PC-3 (cell line): ENCODE measurements around the gene ARPC5. TPM values are rescaled to one million over a fixed set of nuclear protein-coding genes. Genes with fewer than 3 reads are reported as not detected.

ENCODE experiments used
- ATAC-seq: fragments of 200-7000 bp; cut with Tn5 transposase; 2 replicates; pipeline ENCODE4 v1.9.1; 2020; ENCODE audit warnings: mild to moderate bottlenecking, moderate library complexity
- BruUV-seq: library from RNA; stranded (reverse); fragments of 400-500 nt; replicated peaks from 2 replicates; lab custom pipeline; 2021; lab: Mats Ljungman, UMichigan
- CTCF ChIA-PET: fragments of 300-600 bp; sonication (Branson Sonifier 250); formaldehyde crosslinking; loops from one replicate; lab custom pipeline; 2022; ENCODE audit warnings: antibody characterized with exemption; lab: Charles Lee
- POLR2A ChIA-PET: fragments of 300-600 bp; sonication (Branson Sonifier 250); formaldehyde crosslinking; loops from one replicate; lab custom pipeline; 2022; ENCODE audit warnings: antibody characterized with exemption; ENCODE audit not compliant: unreplicated experiment; lab: Charles Lee
- DNase-seq: peaks from one replicate; pipeline ENCODE4 v3.0.0-alpha.2; 2015
- H2AFZ ChIP-seq: fragments of 300-600 bp; sonication (generic); 2 replicates; pipeline ENCODE4 v1.6.0; 2016; ENCODE audit warnings: antibody characterized with exemption, low read length
- H3F3A ChIP-seq: fragments of 300-600 bp; sonication (generic); one replicate; pipeline ENCODE4 v1.6.0; 2017; ENCODE audit warnings: antibody characterized with exemption, low read length, control low read depth, mild to moderate bottlenecking; ENCODE audit not compliant: unreplicated experiment
- H3K27ac ChIP-seq: fragments of 300-600 bp; sonication (generic); 2 replicates; pipeline ENCODE4 v1.5.1; 2016; ENCODE audit warnings: mild to moderate bottlenecking, low read length
- H3K27me3 ChIP-seq: fragments of 300-600 bp; sonication (generic); 2 replicates; pipeline ENCODE4 v1.6.1; 2016; ENCODE audit warnings: low read length, mixed read lengths
- H3K36me3 ChIP-seq: fragments of 300-600 bp; sonication (generic); 2 replicates; pipeline ENCODE4 v1.6.1; 2016; ENCODE audit warnings: low read depth, mixed run types, low read length, mixed read lengths
- H3K4me1 ChIP-seq: fragments of 300-600 bp; sonication (generic); 2 replicates; pipeline ENCODE4 v1.5.1; 2016; ENCODE audit warnings: low read length; ENCODE audit not compliant: insufficient read depth
- H3K4me2 ChIP-seq: fragments of 300-600 bp; sonication (generic); 2 replicates; pipeline ENCODE4 v1.6.0; 2016; ENCODE audit warnings: low read length
- H3K4me3 ChIP-seq: fragments of 300-600 bp; sonication (generic); 2 replicates; pipeline ENCODE4 v1.5.1; 2016; ENCODE audit warnings: mild to moderate bottlenecking, low read length, mixed read lengths
- H3K79me2 ChIP-seq: fragments of 300-600 bp; sonication (generic); 2 replicates; pipeline ENCODE4 v1.6.1; 2017; ENCODE audit warnings: low read length, mixed read lengths
- H3K9ac ChIP-seq: fragments of 300-600 bp; sonication (generic); 2 replicates; pipeline ENCODE4 v1.6.0; 2016; ENCODE audit warnings: mild to moderate bottlenecking, low read length
- H3K9me2 ChIP-seq: fragments of 300-600 bp; sonication (generic); replicated peaks from 2 replicates; pipeline ENCODE4 v1.6.1; 2016; ENCODE audit warnings: mixed run types, low read length, mixed read lengths
- H3K9me3 ChIP-seq: fragments of 300-600 bp; sonication (generic); 2 replicates; pipeline ENCODE4 v1.6.1; 2016; ENCODE audit warnings: low read length, mixed read lengths
- H4K20me1 ChIP-seq: fragments of 300-600 bp; sonication (generic); 2 replicates; pipeline ENCODE4 v1.6.1; 2016; ENCODE audit warnings: low read length, mixed read lengths
- CTCF ChIP-seq: fragments of 300-600 bp; sonication (generic); conservative IDR thresholded peaks from 2 replicates; pipeline ENCODE4 v1.5.1; 2017; ENCODE audit warnings: antibody characterized with exemption, low read depth, mild to moderate bottlenecking, low read length
- EZH2 ChIP-seq: fragments of 300-600 bp; sonication (generic); IDR thresholded peaks from one replicate; pipeline ENCODE4 v1.6.1; 2017; ENCODE audit warnings: antibody characterized with exemption, mild to moderate bottlenecking, low read length; ENCODE audit not compliant: unreplicated experiment
- EZH2phosphoT487 ChIP-seq: fragments of 300-600 bp; sonication (generic); IDR thresholded peaks from 2 replicates; pipeline ENCODE4 v1.6.1; 2018; ENCODE audit warnings: mild to moderate bottlenecking, antibody characterized with exemption, low read length, borderline replicate concordance
- intact Hi-C: fragments of 100-400 bp; cut with micrococcal nuclease; formaldehyde crosslinking; loops from 2 replicates; pipeline ENCODE4 v1.9.0; 2023
- total RNA-seq: library from RNA; depleted of rRNA; stranded (reverse); fragments of >200 nt; gene quantifications from 2 replicates; pipeline ENCODE4 v1.2.3, GENCODE V29; 2014

Gene ARPC5
- total RNA-seq, 1 experiment from 2014 or later: 76.1 TPM

DNA sequence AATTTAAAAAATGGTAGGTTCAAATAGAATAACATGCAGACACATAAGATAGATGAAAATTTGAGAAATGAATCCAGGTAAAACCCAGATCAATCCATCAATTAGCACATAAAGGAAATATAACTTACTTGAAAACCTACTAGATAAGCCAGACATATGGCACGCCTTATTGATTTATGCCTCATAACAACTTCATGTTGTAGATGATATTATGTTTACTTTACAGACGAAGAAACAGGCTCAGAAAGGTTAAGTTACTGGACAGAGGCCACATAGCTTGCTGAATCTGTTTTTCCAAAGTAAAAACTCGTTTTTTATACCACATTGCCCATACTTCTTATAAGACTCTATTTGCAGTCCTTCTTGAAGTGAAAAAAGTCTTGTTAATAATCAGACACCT lies 23.2 kb downstream of the ARPC5 start:
- H2AFZ ChIP-seq: no peak overlapping the region
- peak overlapping the region; percentile 84 for H3K27ac ChIP-seq
- peak overlapping the region; percentile 41; the same call in 1 of the 2 replicates for H3K4me3 ChIP-seq
- H3K4me2 ChIP-seq: peak overlapping the region; percentile 58
- no peaks in the 10 kb centered on the region for H3F3A ChIP-seq
- peaks cover 26% of the 10 kb centered on the region for H3K79me2 ChIP-seq
- TF ChIP-seq EZH2: no peak
- no peak for TF ChIP-seq CTCF
- TF ChIP-seq EZH2phosphoT487: no peak
- peak overlapping the region; percentile 61 for H3K9ac ChIP-seq
- no peaks in the 10 kb centered on the region for H3K9me2 ChIP-seq
- H3K36me3 ChIP-seq: no peaks in the 10 kb centered on the region
- no peaks in the 10 kb centered on the region for H4K20me1 ChIP-seq
- ATAC-seq: 0 out of 2 replicates have a peak, but pooled peaks have one; percentile 14
- ChIA-PET CTCF (no interaction called here), POLR2A (no interaction called here)
- intact Hi-C loops: no loop called here
- no TSS peak for BruUV-seq
- DNase-seq: peak; percentile 16
- no peaks in the 10 kb centered on the region for H3K9me3 ChIP-seq
- no peaks in the 10 kb centered on the region for H3K27me3 ChIP-seq
- peaks cover 44% of the 10 kb centered on the region for H3K4me1 ChIP-seq

GRCh38 chr1:183611021-183611420 lies 24.6 kb downstream of the ARPC5 start:
- intact Hi-C loops: no loop called here
- no peak overlapping the region for H3K4me2 ChIP-seq
- peaks cover 44% of the 10 kb centered on the region for H3K4me1 ChIP-seq
- ATAC-seq (no peak), DNase-seq (no peak)
- TF ChIP-seq EZH2phosphoT487 (no peak), EZH2 (no peak), CTCF (no peak)
- no peak overlapping the region for H2AFZ ChIP-seq
- H3K36me3 ChIP-seq: no peaks in the 10 kb centered on the region
- H3F3A ChIP-seq: no peaks in the 10 kb centered on the region
- no TSS peak for BruUV-seq
- H4K20me1 ChIP-seq: no peaks in the 10 kb centered on the region
- H3K9me3 ChIP-seq: no peaks in the 10 kb centered on the region
- H3K27ac ChIP-seq: peak overlapping the region; percentile 46
- H3K9ac ChIP-seq: no peak overlapping the region
- ChIA-PET POLR2A (no interaction called here), CTCF (no interaction called here)
- no peak overlapping the region for H3K4me3 ChIP-seq
- H3K9me2 ChIP-seq: no peaks in the 10 kb centered on the region
- peaks cover 23% of the 10 kb centered on the region for H3K79me2 ChIP-seq
- no peaks in the 10 kb centered on the region for H3K27me3 ChIP-seq

- BruUV-seq: TSS peak; percentile 47
- TF ChIP-seq CTCF (no peak), EZH2 (no peak), EZH2phosphoT487 (no peak)
- ChIA-PET POLR2A (interaction anchor here (0.6 kb wide), 1 partner anchor 33 kb away, joined by 3 read pairs; no protein-coding TSS in a partner anchor), CTCF (interaction anchor here (0.6 to 1.0 kb wide), 4 partner anchors 13 to 75 kb away, joined by 3 to 5 read pairs (median 4); no protein-coding TSS in a partner anchor)
- no peaks in the 10 kb centered on the region for H3F3A ChIP-seq
- peak overlapping the region; percentile 70 for H3K4me2 ChIP-seq
- no peaks in the 10 kb centered on the region for H4K20me1 ChIP-seq
- peaks cover 44% of the 10 kb centered on the region for H3K4me1 ChIP-seq
- DNase-seq: peak; percentile 85
- H3K9me2 ChIP-seq: no peaks in the 10 kb centered on the region
- H3K79me2 ChIP-seq: peaks cover 21% of the 10 kb centered on the region
- no peak overlapping the region for H2AFZ ChIP-seq
- no peaks in the 10 kb centered on the region for H3K9me3 ChIP-seq
- peak; percentile 62 for ATAC-seq
- no peak overlapping the region for H3K4me3 ChIP-seq
- H3K9ac ChIP-seq: peak overlapping the region; percentile 44
- no peaks in the 10 kb centered on the region for H3K36me3 ChIP-seq
- H3K27me3 ChIP-seq: no peaks in the 10 kb centered on the region
- peak overlapping the region; percentile 71 for H3K27ac ChIP-seq
- intact Hi-C loops: loop anchor here (2.0 kb wide), 1 partner anchor 13 kb away; no protein-coding TSS in a partner anchor
Measured at GRCh38 chr1:183609759-183610452, 25.7 kb downstream of the ARPC5 start.
